ENCODE results near the gene PTPRN2.
"Not testable (repeated sequence)": the region's sequence is repeated elsewhere in the genome, so short reads cannot be mapped to it uniquely, and the experiment has no call there.

PTPRN2 gene

GRCh38 chr7:158516524-158516923, 71.1 kb downstream of the PTPRN2 start:
- DNase-seq (ENCODE audit: low read depth) = no peak

GRCh38 chr7:158512869-158513268, 74.8 kb downstream of the PTPRN2 start:
- DNase-seq (ENCODE audit: low read depth) = no peak

GRCh38 chr7:158512042-158512441, 75.6 kb downstream of the PTPRN2 start:
- DNase-seq (ENCODE audit: low read depth) = no peak

GRCh38 chr7:158508802-158509385, 78.7 kb downstream of the PTPRN2 start:
- DNase-seq (ENCODE audit: low read depth) = no peak

- DNase-seq (ENCODE audit: low read depth) = not testable (repeated sequence)
These were observed 79.3 kb downstream of the PTPRN2 start for GRCh38 chr7:158508321-158508720.

- no peak for DNase-seq (ENCODE audit: low read depth)
These were observed 79.7 kb downstream of the PTPRN2 start for GRCh38 chr7:158507917-158508316.

- DNase-seq (ENCODE audit: low read depth) = not testable (repeated sequence)
These were observed 80.4 kb downstream of the PTPRN2 start for GRCh38 chr7:158507175-158507574.

- no peak for DNase-seq (ENCODE audit: low read depth)
These were observed 81.0 kb downstream of the PTPRN2 start for GRCh38 chr7:158506626-158507025.

GRCh38 chr7:158505683-158506082, 81.9 kb downstream of the PTPRN2 start:
- no peak for DNase-seq (ENCODE audit: low read depth)

GRCh38 chr7:158502068-158502750, 85.4 kb downstream of the PTPRN2 start:
- no peak for DNase-seq (ENCODE audit: low read depth)

GRCh38 chr7:158501393-158502067, 86.1 kb downstream of the PTPRN2 start:
- no peak for DNase-seq (ENCODE audit: low read depth)

- no peak for DNase-seq (ENCODE audit: low read depth)
These were observed 87.0 kb downstream of the PTPRN2 start for GRCh38 chr7:158500651-158501052.

- DNase-seq (ENCODE audit: low read depth) = no peak
These were observed 88.6 kb downstream of the PTPRN2 start for GRCh38 chr7:158499082-158499455.

- no peak for DNase-seq (ENCODE audit: low read depth)
These were observed 89.1 kb downstream of the PTPRN2 start for GRCh38 chr7:158498443-158499081.

GRCh38 chr7:158497627-158498026, 90.0 kb downstream of the PTPRN2 start:
- no peak for DNase-seq (ENCODE audit: low read depth)

GRCh38 chr7:158495786-158496185, 91.8 kb downstream of the PTPRN2 start:
- DNase-seq (ENCODE audit: low read depth) = peak; percentile 0

GRCh38 chr7:158495216-158495615, 92.4 kb downstream of the PTPRN2 start:
- no peak for DNase-seq (ENCODE audit: low read depth)

- no peak for DNase-seq (ENCODE audit: low read depth)
These were observed 93.0 kb downstream of the PTPRN2 start for GRCh38 chr7:158494643-158495042.

- no peak for DNase-seq (ENCODE audit: low read depth)
These were observed 93.4 kb downstream of the PTPRN2 start for GRCh38 chr7:158494162-158494586.

GRCh38 chr7:158492367-158492764, 95.3 kb downstream of the PTPRN2 start:
- DNase-seq (ENCODE audit: low read depth) = no peak

- no peak for DNase-seq (ENCODE audit: low read depth)
These were observed 96.5 kb downstream of the PTPRN2 start for GRCh38 chr7:158491094-158491493.

- DNase-seq (ENCODE audit: low read depth) = no peak
These were observed 97.3 kb downstream of the PTPRN2 start for GRCh38 chr7:158490171-158490782.
